Lung microvascular endothelial cell (primary cell): ENCODE results near the gene ARHGEF10L. TPM values are rescaled to one million over a fixed set of nuclear protein-coding genes. Genes with fewer than 3 reads are reported as not detected.

Source experiments
- DNase-seq, 2 donors: peaks; one replicate each; pipeline versions ENCODE4 v3.0.0 to v3.0.0-alpha.2; 2010; ENCODE audit warnings: low read depth in 2 of 2
- total RNA-seq: library from RNA; depleted of rRNA; stranded (reverse); fragments of >200 nt; gene quantifications from 2 replicates; pipeline ENCODE4 v1.2.1, GENCODE V29; 2014

The ARHGEF10L gene
- total RNA-seq, 1 donor from 2014 or later = 0.20 TPM

GRCh38 chr1:17550729-17551584, 11.5 kb downstream of the ARHGEF10L start:
- DNase-seq = no peak

GRCh38 chr1:17551755-17552234, 12.3 kb downstream of the ARHGEF10L start:
- DNase-seq = peak; percentile 33 to 39

DNA sequence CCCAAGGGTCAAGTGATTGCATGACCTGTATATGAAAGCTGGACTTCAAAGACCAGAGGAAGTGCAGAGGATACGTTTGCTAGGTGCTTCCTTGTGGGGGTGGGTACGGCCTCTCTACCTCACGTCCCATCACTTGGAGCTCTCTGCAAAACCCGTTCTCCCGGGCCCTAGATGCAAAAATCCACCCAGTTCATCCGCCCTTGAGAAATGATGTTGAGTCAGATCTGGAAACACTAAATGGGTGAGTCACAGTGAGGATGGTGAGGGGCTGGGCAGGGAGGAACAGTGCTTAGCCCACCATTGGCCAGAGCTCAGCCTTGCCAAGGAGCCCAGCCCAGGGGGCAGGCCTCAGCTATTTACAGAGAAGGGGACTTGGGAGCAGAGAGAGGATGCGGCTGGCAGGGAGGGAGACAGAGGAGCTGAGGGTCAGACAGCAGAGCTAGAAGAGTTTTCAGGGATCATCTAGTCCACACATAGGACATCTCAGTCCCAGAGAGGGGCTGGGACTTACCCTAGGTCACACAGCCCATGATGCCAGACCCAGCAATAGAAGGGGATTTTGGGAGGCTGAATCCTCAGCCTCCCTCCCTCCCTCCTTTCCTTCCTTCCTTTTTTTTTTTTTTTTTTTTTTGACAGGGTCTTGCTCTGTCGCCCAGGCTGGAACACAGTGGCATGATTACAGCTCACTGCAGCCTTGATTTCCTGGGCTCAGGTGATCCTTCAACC, 14.6 kb downstream of the ARHGEF10L start:
- DNase-seq = peak in 1 of 2 donors; percentile 6

DNA sequence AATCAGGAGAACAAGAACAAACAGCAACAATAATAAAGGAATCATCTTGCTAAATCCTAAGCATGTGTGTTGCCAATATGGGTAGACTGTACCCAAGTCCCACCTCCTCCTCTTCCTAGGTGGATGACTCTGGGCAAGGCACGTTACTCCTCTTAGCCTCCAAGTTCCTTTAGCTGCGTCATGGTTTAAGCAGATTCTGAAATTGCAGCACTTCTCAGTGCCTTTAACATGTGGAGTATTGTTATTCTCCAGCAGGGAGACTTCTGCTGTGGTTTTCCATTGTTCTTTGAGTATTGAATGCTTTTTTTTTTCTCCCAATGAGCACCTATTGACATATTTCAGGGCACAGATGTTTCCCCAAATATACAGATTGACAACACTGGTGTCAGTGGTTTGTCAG, 15.5 kb downstream of the ARHGEF10L start:
- no peak for DNase-seq

- DNase-seq = no peak
Measured at GRCh38 chr1:17557986-17558385, 18.5 kb downstream of the ARHGEF10L start.

DNA sequence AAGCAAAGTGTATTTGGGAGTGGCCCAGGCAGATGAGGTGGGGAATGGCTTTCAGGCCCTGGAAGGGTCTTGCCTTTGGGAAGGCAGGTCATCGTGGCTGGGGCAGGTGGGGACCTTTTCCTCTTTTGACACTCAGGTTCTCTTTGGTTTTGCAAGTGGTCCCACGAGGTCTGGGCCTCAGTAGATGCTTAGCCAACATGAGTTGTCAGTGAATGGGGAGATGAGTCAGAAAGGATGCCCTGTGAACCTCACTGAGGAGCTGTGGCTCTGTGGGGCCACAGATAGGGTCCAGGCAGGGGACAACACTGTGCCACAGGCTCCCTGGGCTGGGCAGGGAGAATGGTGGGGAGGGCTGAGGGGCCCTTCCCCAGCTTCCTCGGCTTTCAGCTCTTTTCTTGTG, 19.0 kb downstream of the ARHGEF10L start:
- DNase-seq = no peak

DNA sequence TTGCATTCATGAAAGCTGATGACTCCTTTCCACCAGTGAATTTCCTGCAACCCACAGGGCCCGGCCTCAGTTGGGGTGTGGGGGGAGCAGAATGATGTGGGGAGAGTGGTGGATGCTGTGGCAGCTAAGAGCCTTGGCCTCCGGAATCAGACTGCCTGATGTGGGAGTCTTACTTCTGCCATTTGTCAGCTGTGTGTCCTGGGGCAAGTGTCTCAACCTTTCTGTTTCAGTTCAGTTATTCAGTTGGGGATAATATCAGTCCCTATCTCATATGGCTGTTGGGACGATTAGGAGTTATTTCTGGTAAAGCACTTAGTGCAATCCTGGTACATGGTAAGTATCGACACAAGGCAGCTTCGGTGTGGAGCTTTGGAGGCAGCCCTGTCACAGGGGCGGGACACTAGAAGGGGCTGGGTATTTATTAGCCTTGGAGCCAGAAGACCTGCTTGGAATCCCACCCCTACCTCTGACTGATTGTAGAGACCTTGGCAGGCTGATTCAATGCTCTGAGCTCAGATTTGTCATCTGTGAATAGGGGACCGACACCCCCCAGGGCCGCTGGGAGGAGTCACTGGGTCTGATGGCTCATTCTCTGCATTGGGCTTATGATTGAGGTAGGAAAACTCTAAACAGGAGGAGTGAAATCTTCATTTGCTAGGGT, 19.6 kb downstream of the ARHGEF10L start:
- DNase-seq = no peak

DNA sequence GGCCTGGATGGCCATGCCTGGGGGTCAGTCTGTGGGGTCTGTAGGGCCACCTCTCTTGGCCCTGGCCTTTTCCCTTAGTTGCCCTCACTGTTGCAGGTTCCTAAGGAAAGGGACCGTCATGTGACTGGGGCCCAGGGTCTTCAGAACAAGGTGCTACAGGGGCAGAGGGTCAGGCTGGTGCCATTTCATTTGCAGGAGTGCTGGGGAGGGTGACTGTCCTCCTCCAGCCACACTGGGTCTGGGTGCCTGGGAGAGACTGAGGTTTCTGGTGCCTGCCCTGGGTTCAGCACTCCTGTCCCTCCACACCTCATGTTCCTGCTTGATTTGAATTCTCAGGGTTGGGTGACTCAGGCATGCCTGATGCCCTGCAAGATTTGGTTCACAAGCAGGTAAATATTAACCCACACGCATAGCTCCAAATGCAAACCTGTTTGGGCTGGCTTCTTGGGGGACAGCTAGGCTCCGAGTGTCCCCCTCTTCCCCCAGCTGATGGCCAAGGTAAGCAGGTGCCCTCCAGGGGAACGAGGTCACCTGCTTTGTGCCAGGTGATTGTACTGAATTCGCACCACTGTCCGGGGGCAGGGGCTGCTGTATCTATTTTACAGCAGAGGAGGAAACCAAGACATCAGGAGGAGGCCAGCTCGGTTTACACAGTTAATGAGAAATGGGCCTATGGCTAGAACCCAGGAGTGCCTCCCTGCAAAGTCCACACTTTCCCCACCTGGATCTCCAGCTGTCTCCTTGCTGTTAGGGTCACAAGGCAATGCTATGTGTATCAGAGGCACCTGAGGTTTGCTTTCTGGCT, 20.3 kb downstream of the ARHGEF10L start:
- DNase-seq = no peak

- DNase-seq = no peak
Measured at GRCh38 chr1:17561247-17561548, 21.7 kb downstream of the ARHGEF10L start.

- no peak for DNase-seq
Measured at GRCh38 chr1:17561561-17561985, 22.1 kb downstream of the ARHGEF10L start.

- DNase-seq = no peak
Measured at GRCh38 chr1:17562375-17562774, 22.9 kb downstream of the ARHGEF10L start.

DNA sequence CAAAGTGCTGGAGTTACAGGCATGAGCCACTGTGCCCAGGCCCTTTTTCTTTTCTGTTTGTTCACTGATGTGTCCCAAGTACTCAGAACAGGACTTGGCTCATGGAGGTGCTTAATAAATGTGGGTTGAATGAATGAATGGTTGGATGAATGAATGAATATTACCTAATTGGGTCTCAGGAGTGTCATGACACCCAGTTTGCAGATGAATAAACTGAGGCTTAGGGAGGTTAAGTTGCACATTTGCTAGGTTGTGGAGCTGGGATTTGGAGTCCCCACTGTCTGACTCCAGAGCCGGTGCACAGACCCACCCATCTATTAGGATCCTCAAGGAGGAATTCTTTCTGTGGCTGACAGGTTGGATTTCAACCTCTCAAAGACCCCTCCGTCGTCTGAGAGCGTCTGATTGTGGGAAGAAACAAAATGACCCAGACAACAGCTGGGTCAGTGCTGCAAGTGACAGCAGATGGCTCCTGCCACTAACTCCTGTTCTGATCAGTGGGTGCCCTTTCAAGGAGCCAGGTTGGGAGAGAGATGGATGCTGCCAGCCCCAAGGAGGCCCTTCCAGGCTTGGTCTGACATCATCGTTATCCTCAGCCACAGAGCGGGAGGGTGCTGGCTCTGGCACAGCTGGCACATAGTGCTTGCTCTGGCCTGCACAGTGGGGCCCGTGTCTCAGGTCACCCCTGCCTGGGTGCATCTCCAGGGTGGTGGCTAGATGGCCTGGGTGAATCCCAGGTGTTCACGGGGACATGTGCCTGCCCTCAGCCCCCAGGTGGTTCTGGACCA, 24.2 kb downstream of the ARHGEF10L start:
- DNase-seq = no peak

DNA sequence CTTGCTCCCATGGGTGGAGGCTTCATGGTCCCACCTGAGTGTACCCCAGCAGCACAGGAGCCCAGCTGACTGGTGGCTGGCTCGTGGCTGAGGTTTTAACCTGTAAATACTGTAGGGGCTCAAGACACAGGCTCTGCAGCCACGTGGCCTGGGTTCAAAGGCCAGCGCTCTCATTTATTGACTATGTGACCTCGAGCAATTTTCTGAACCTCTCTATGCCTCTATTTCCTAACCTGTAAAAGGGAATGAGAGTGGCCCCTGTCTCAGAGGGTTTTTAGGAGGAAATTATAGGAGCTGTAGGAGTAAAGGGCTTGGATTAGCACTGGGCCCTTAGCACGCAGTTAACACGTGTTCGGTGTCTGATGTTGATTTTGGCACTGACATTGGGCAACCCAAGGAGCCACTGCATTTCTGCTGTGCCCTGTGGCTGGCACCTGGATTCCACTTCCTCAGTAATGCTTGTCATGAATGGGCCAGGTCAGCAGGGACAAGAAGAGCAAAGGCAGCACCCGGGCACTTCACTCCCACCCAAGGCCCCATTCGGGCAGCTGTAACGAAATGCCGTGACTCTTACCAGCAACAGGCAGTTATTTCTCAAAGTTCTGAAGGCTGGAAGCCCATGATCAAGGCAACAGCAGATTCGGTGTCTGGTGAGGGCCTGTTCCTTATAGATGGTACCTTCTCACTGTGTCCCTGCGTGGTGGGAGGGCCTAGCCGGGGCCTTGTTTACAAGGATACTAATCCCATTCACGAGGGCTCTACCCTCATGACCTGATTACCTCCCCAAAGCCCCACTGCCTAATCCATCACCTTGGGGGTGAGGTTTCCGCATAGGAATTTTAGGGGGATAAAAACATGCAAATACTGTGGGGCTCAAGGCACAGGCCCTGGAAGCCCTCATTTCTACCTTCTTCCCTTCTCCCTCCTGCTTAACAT, 25.2 kb downstream of the ARHGEF10L start:
- DNase-seq = no peak

DNA sequence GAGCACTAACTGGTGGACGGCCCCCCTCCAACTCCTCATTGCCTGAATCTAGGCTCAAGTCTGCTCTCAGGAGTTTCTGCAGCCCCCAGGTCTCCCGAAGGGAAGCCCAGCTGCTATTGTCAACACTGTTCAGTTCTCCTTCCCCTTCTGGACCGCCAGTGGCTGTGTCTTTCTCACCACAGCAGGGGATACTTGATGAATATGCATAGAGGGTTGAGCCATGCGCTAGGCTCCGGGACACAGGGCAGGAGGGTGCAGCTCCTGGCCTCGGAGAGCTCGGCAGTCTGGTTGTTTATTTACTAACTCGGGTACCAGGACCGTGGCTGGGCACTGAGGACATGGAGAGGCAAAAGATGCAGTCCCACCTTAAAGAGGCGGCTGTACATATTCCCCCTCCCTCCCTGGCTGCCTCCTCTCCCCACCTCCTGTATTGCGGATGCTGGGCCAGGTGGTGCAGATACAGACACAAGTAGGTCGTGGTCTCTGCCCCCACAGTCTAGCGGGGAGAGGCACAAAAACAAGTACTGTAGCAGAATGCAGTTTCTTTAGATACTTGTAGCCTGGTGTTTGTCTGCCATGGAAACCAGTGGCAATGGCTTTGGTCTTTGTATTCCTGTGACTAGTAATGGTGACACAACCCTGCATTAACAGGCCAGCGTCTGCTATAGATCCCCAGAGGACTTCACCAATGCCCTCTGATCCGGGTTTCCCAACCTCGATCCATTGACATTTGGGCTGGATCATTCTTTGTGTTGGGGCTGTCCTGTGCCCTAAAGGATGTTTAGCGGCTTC, 26.2 kb downstream of the ARHGEF10L start:
- DNase-seq = no peak

DNA sequence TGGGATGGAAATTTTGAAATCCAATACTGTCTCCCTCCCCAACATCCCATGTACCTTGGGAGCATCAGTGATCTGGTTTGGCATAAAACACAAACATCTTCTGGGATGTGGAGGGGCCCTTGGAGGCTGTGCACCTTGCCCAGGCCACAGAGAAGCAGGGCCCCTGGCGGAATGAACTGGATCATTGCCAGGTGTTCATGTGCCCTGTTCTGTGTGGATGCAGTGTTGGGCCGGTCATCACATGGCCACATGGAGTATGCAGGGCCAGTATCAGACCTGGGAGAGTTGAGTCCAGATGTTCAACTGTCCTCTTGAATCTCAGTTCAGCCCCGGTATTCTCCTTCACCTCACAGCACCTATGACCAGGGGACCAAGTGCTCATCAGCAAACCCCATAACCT, 26.9 kb downstream of the ARHGEF10L start:
- no peak for DNase-seq

- no peak for DNase-seq
Measured at GRCh38 chr1:17566892-17567291, 27.4 kb downstream of the ARHGEF10L start.

DNA sequence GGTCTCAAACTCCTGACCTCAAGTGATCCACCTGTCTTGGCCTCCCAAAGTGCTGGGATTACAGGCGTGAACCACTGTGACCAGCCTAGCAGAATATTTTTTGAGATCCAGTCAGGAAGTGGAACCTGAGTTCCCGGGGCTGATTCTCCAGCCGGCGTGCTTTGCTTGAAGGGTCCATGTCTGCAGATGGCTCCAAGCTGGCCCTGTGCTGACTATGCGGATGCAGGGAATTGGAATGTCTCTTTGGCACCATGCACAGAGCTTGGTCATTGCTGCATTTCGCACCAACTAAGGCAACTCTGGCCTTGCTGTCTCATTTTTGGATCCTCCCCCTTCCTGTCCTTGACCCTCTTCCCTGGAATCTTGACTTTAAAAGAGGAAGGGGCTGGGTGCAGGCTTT, 28.1 kb downstream of the ARHGEF10L start:
- DNase-seq = no peak

DNA sequence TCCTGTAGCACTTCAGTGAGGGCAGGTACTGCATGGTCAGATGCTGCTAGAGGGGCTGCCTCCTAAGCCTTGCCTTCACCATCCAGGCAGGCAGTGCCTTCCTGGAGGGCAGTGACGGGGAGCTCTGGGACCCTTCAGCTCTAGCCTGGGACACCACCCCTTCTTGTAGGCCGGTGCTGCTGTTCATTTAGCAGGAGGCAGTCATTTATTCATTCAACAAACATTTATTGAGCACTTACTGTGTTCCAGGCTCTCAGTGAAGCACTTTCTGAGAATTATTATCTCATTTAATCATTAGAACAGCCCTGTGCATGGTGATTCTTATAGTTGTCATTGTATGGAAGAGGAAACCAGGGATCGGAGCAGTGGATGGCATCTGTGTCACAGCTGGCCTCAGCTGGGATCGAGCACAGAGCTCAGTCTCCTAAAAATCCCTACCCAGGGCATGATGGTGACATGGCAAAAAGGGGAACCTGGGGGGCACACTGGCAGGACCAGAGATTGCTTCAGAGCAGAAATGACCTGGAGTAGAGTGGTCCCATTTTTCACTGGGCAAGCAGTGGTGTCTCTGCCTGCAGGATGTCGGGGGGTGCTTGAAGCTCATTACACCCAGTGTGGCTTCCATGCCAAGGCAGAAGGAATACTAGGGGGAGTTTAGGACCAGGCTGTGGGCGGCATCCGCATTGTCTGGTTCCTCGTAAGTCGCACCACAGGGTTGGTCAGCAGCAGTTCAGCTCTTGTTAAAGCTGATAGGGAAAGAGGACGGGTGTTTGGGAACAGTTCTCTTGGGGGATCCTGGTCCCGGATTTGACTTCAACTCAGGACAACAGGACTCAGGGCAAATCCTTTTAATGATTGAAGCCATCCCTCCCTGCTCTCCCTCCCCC, 28.8 kb downstream of the ARHGEF10L start:
- no peak for DNase-seq
